HepG2 (cell line): ENCODE results near the gene KLHL40.

Source experiments
- CTCF ChIP-seq: sonication (generic); formaldehyde crosslinking; IDR thresholded peaks from 2 replicates; pipeline ENCODE4 v1.5.0; 2020; ENCODE audit warnings: mild to moderate bottlenecking, missing genetic modification reagents, moderate library complexity
- GATAD1 ChIP-seq: IDR thresholded peaks from 2 replicates; pipeline ENCODE4 v1.6.1; 2016; ENCODE audit warnings: missing genetic modification reagents, missing compliant biosample characterization
- IRF2 ChIP-seq: IDR thresholded peaks from 2 replicates; pipeline ENCODE4 v1.6.1; 2018; ENCODE audit warnings: missing genetic modification reagents, missing compliant biosample characterization
- KAT7 ChIP-seq: IDR thresholded peaks from 2 replicates; pipeline ENCODE4 v1.6.1; 2018; ENCODE audit warnings: borderline replicate concordance, missing compliant biosample characterization
- KDM5A ChIP-seq: fragments of 200-600 bp; sonication (generic); IDR thresholded peaks from 2 replicates; pipeline ENCODE4 v1.7.0; 2018; ENCODE audit warnings: antibody characterized with exemption, mild to moderate bottlenecking, low read length, borderline replicate concordance
- MXD4 ChIP-seq: IDR thresholded peaks from 2 replicates; pipeline ENCODE4 v1.6.1; 2016; ENCODE audit warnings: mild to moderate bottlenecking, missing biosample characterization, missing genetic modification reagents
- MYC ChIP-seq: sonication (generic); formaldehyde crosslinking; IDR thresholded peaks from 2 replicates; pipeline ENCODE4 v1.9.0; 2021; ENCODE audit warnings: missing genetic modification reagents, borderline replicate concordance
- MYNN ChIP-seq: sonication (generic); formaldehyde crosslinking; IDR thresholded peaks from 2 replicates; pipeline ENCODE4 v1.4.0; 2020; ENCODE audit warnings: mild to moderate bottlenecking, low read depth, missing genetic modification reagents
- NFYB ChIP-seq: sonication (generic); formaldehyde crosslinking; IDR thresholded peaks from 2 replicates; pipeline ENCODE4 v1.4.0; 2020; ENCODE audit warnings: missing genetic modification reagents
- POLR2A ChIP-seq, 2 experiments: IDR thresholded peaks; 2 replicates each; pipeline ENCODE4 v1.6.1; 2011; ENCODE audit warnings: low read depth in 2 of 2, low read length in 2 of 2, mild to moderate bottlenecking in 1 of 2, moderate library complexity in 1 of 2; ENCODE audit not compliant: insufficient read depth in 1 of 2
- RNF2 ChIP-seq: fragments of 450-650 bp; conservative IDR thresholded peaks from 2 replicates; pipeline ENCODE4 v1.6.1; 2016; ENCODE audit warnings: low read depth
- RORA ChIP-seq: sonication (generic); formaldehyde crosslinking; IDR thresholded peaks from 2 replicates; pipeline ENCODE4 v1.5.0; 2020; ENCODE audit warnings: mild to moderate bottlenecking, missing genetic modification reagents, moderate library complexity
- ZBTB10 ChIP-seq: sonication (generic); formaldehyde crosslinking; IDR thresholded peaks from 2 replicates; pipeline ENCODE4 v1.4.0; 2020; ENCODE audit warnings: missing genetic modification reagents, borderline replicate concordance
- ZNF207 ChIP-seq: fragments of 450-650 bp; IDR thresholded peaks from 2 replicates; pipeline ENCODE4 v1.6.1; 2016; ENCODE audit warnings: antibody characterized with exemption, borderline replicate concordance

GRCh38 chr3:42652611-42653302 lies 32.6 kb upstream of the KLHL40 start:
- no peak for TF ChIP-seq ZNF207
- no peak for TF ChIP-seq ZBTB10 (CRISPR knock-in tag)
- TF ChIP-seq MXD4 (CRISPR knock-in tag) = no peak
- TF ChIP-seq NFYB (CRISPR knock-in tag) = no peak
- no peak for TF ChIP-seq POLR2A (IDR thresholded peaks at IDR 0.05; ENCODE audit: insufficient read depth in 1 of 2, low read depth in 2 of 2, low read length in 2 of 2)
- no peak for TF ChIP-seq IRF2 (CRISPR knock-in tag)
- TF ChIP-seq RNF2 = no peak
- TF ChIP-seq KAT7 (CRISPR knock-in tag) = no peak
- no peak for TF ChIP-seq KDM5A
- no peak for TF ChIP-seq MYC (CRISPR knock-in tag)
- no peak for TF ChIP-seq MYNN (CRISPR knock-in tag)
- TF ChIP-seq GATAD1 (CRISPR knock-in tag) = no peak
- TF ChIP-seq CTCF (CRISPR knock-in tag) = no peak
- TF ChIP-seq RORA (CRISPR knock-in tag) = no peak
